Testis (tissue), 2 donors: ENCODE results near the gene PAX3.

Experiments
- POLR2A ChIP-seq: fragments of 450-650 bp; IDR thresholded peaks from one replicate; pipeline ENCODE4 v1.6.1; 2017; ENCODE audit warnings: antibody characterized with exemption, mild to moderate bottlenecking, moderate library complexity
- TF ChIP-seq, protein P1 (sequence below), 3 experiments: fragments of 450-650 bp in 2 of 3; fragments of 200-600 bp in 1 of 3; sonication (generic) in 1 of 3; IDR thresholded peaks; one replicate each; pipeline ENCODE4 v1.5.1; 2016 to 2019; ENCODE audit warnings: antibody characterized with exemption in 3 of 3, mild to moderate bottlenecking in 2 of 3, moderate library complexity in 1 of 3

- TF ChIP-seq, protein P1, sequence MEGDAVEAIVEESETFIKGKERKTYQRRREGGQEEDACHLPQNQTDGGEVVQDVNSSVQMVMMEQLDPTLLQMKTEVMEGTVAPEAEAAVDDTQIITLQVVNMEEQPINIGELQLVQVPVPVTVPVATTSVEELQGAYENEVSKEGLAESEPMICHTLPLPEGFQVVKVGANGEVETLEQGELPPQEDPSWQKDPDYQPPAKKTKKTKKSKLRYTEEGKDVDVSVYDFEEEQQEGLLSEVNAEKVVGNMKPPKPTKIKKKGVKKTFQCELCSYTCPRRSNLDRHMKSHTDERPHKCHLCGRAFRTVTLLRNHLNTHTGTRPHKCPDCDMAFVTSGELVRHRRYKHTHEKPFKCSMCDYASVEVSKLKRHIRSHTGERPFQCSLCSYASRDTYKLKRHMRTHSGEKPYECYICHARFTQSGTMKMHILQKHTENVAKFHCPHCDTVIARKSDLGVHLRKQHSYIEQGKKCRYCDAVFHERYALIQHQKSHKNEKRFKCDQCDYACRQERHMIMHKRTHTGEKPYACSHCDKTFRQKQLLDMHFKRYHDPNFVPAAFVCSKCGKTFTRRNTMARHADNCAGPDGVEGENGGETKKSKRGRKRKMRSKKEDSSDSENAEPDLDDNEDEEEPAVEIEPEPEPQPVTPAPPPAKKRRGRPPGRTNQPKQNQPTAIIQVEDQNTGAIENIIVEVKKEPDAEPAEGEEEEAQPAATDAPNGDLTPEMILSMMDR (IDR thresholded peaks at IDR 0.05), result no peak
- TF ChIP-seq POLR2A, result no peak
These were observed 6.1 kb upstream of the PAX3 start for GRCh38 chr2:222304737-222305515.
